Natural killer cell (primary cell): ENCODE measurements around the gene KLHL36. TPM values are rescaled to one million over a fixed set of nuclear protein-coding genes. Genes with fewer than 3 reads are reported as not detected.

Experiments used
- ATAC-seq, 3 donors: fragments of 150-1000 bp in 2 of 3; fragments of 200-7000 bp in 1 of 3; cut with Tn5 transposase; 1 replicate in 1 of 3; 2 replicates in 2 of 3; pipeline ENCODE4 v1.10.0; 2021; ENCODE audit warnings: mild to moderate bottlenecking in 2 of 3, moderate library complexity in 2 of 3
- DNase-seq, 2 donors: peaks; one replicate each; pipeline versions ENCODE4 v3.0.0 to v3.0.0-alpha.2; 2013 to 2021; ENCODE audit warnings: mixed read lengths in 1 of 2
- H3K27ac ChIP-seq: one replicate; pipeline ENCODE4 v1.5.1; 2013; ENCODE audit warnings: mild to moderate bottlenecking, low read length
- H3K27me3 ChIP-seq: one replicate; pipeline ENCODE4 v1.6.1; 2013; ENCODE audit warnings: low read length; ENCODE audit not compliant: control insufficient read depth, insufficient read depth
- H3K36me3 ChIP-seq: one replicate; pipeline ENCODE4 v1.6.1; 2013; ENCODE audit warnings: low read length; ENCODE audit not compliant: control insufficient read depth, insufficient read depth
- H3K4me1 ChIP-seq: one replicate; pipeline ENCODE4 v1.6.1; 2013; ENCODE audit warnings: low read length; ENCODE audit not compliant: control insufficient read depth, insufficient read depth
- H3K4me3 ChIP-seq: one replicate; pipeline ENCODE4 v1.5.1; 2013; ENCODE audit warnings: low read length
- H3K9me3 ChIP-seq: one replicate; pipeline ENCODE4 v1.6.1; 2013; ENCODE audit warnings: low read length; ENCODE audit not compliant: control insufficient read depth, insufficient read depth
- H3K27ac Mint-ChIP-seq, 2 donors: one replicate each; pipeline ENCODE4 v1.8.0; 2022; ENCODE audit warnings: mild to moderate bottlenecking in 2 of 2, mixed read lengths in 2 of 2, moderate library complexity in 1 of 2
- H3K27me3 Mint-ChIP-seq, 2 donors: one replicate each; pipeline ENCODE4 v1.8.0; 2022; ENCODE audit warnings: low read depth in 2 of 2, mixed read lengths in 2 of 2
- H3K36me3 Mint-ChIP-seq: one replicate; pipeline ENCODE4 v1.8.0; 2022; ENCODE audit warnings: mixed read lengths
- H3K4me1 Mint-ChIP-seq, 2 donors: one replicate each; pipeline ENCODE4 v1.8.0; 2022; ENCODE audit warnings: mixed read lengths in 2 of 2
- H3K4me3 Mint-ChIP-seq: one replicate; pipeline ENCODE4 v1.8.0; 2022; ENCODE audit warnings: mild to moderate bottlenecking, moderate library complexity, mixed read lengths
- H3K9me3 Mint-ChIP-seq, 2 donors: one replicate each; pipeline ENCODE4 v1.8.0; 2022; ENCODE audit warnings: mixed read lengths in 2 of 2
- CTCF ChIP-seq: fragments of 200-600 bp; IDR thresholded peaks from one replicate; pipeline ENCODE4 v1.8.0; 2022; ENCODE audit warnings: antibody characterized with exemption
- WGBS: methylation state at CpG from one replicate; pipeline ENCODE4 v1.1.7; 2013; ENCODE audit warnings: missing lambda C conversion rate; ENCODE audit not compliant: insufficient coverage; 5-methylcytosine and 5-hydroxymethylcytosine counted together
- intact Hi-C: fragments of 100-400 bp; cut with micrococcal nuclease; formaldehyde crosslinking; loops from one replicate; pipeline ENCODE4 v1.14.2; 2022
- total RNA-seq, 4 donors: library from RNA; stranded (reverse); fragments of 120-200 nt in 1 of 4; gene quantifications; one replicate each; pipeline versions ENCODE4 v1.2.3 to v1.2.4, GENCODE V29; 2013 to 2022

KLHL36 gene
- total RNA-seq, 3 donors from 2014 or later (not counting 1 experiment from before 2014, with no cell fraction given): 47.2 to 62.3 (median 60.5) TPM

DNA sequence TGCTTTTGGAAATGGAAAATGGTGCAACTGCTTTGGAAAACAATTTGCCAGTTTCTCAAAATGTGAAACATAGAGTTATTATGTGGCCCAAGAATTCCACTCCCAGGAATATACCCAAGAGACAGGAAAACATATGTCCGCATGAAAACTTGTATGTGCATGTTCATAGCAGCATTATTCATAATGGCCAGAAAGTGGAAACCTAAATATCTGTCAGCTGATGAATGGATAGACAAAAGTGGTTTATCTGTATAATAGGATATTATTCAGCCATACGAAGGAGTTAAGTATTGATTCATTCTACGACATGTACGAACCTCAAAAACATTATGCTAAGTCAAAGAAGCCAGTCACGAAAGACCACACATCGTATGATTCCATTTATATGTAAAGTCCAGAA, 22.8 kb upstream of the KLHL36 start:
- Mint-ChIP-seq H3K27ac (no peak overlapping the region), H3K9me3 (no peaks in the 10 kb centered on the region), H3K27me3 (no peaks in the 10 kb centered on the region), H3K4me3 (no peak overlapping the region), H3K4me1 (peaks cover 0 to under 1% of the 10 kb centered on the region in 2 donors), H3K36me3 (no peaks in the 10 kb centered on the region)
- Histone ChIP-seq H3K27ac (no peak overlapping the region), H3K9me3 (no peaks in the 10 kb centered on the region), H3K27me3 (no peaks in the 10 kb centered on the region), H3K4me1 (peaks cover 13% of the 10 kb centered on the region), H3K36me3 (no peaks in the 10 kb centered on the region), H3K4me3 (no peak overlapping the region)
- DNase-seq (no peak), ATAC-seq (no peak)
- intact Hi-C loops: no loop called here
- no peak for TF ChIP-seq CTCF
- WGBS: 98% methylated on average over 6 of the region's 6 CpGs

DNA sequence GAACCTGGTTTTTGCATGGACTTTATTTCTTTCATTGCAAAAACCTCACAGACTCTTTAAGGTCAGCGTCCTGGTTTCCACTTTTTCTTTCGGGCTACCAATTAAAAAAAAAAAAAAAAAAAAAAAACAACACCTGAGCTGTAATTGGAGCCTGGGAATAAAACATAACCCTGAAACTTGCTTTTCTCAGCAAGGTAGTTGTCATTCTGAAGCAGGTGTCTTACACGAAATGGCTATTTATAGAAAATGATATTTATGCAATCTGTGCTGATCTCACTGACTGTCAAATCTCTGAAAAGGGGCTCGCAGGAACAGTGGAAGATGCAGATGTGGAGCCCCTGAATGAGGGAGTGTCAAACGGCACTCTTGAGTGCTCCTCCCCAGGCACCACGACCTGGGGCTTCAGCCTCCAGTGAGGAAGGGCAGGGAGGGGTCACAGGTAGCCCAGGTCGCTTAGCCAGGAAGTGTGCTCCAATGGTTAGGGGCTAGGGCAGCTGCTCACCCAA, 20.0 kb upstream of the KLHL36 start:
- Mint-ChIP-seq H3K9me3 (no peaks in the 10 kb centered on the region), H3K4me3 (no peak overlapping the region), H3K27ac (no peak overlapping the region), H3K4me1 (peaks cover 15 to 18% of the 10 kb centered on the region in 2 donors), H3K27me3 (no peaks in the 10 kb centered on the region), H3K36me3 (no peaks in the 10 kb centered on the region)
- Histone ChIP-seq H3K36me3 (no peaks in the 10 kb centered on the region), H3K27me3 (no peaks in the 10 kb centered on the region), H3K27ac (no peak overlapping the region), H3K9me3 (no peaks in the 10 kb centered on the region), H3K4me1 (peaks cover 27% of the 10 kb centered on the region), H3K4me3 (no peak overlapping the region)
- intact Hi-C loops: no loop called here
- no peak for ATAC-seq
- WGBS: 74% methylated on average over 6 of the region's 7 CpGs
- no peak for DNase-seq
- no peak for TF ChIP-seq CTCF

DNA sequence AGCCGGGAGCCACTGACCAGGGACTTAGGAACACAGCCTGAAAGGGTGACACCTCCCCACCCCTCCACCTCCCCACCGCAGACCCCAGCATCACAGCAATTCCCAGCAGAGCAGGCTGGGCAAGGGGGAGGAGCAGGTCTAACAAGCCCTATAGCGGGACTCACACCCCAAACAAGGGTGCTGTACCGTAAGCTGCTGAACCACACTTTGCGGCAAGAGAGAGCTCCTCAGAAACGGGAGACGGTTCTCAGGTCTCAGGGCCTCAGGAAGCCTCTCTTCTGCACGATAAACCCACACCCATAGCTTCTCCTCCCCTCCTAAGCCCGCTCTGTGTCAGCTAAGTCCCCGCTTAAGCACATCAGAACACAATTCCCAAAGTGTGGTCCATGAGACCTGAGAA, 18.7 kb upstream of the KLHL36 start:
- H3K36me3 ChIP-seq: no peaks in the 10 kb centered on the region
- Mint-ChIP-seq H3K4me1 (peaks cover 15 to 18% of the 10 kb centered on the region in 2 donors), H3K36me3 (no peaks in the 10 kb centered on the region), H3K27me3 (peaks cover 0 to 4% of the 10 kb centered on the region in 2 donors), H3K9me3 (no peaks in the 10 kb centered on the region), H3K4me3 (no peak overlapping the region), H3K27ac (no peak overlapping the region)
- ATAC-seq (no peak), DNase-seq (no peak)
- no peak for TF ChIP-seq CTCF
- intact Hi-C loops: no loop called here
- no peak overlapping the region for H3K4me3 ChIP-seq
- 86% methylated on average over 10 of the region's 10 CpGs for WGBS
- H3K4me1 ChIP-seq: peaks cover 27% of the 10 kb centered on the region
- H3K27ac ChIP-seq: no peak overlapping the region
- no peaks in the 10 kb centered on the region for H3K9me3 ChIP-seq
- no peaks in the 10 kb centered on the region for H3K27me3 ChIP-seq

- H3K27ac ChIP-seq: no peak overlapping the region
- no peak overlapping the region for H3K27ac Mint-ChIP-seq
- intact Hi-C loops: no loop called here
- no peaks in the 10 kb centered on the region for H3K9me3 Mint-ChIP-seq
- H3K4me1 Mint-ChIP-seq: peaks cover 15 to 18% of the 10 kb centered on the region in 2 donors
- H3K9me3 ChIP-seq: no peaks in the 10 kb centered on the region
- 98% methylated on average over 4 of the region's 5 CpGs for WGBS
- H3K36me3 ChIP-seq: no peaks in the 10 kb centered on the region
- H3K4me3 ChIP-seq: no peak overlapping the region
- H3K4me3 Mint-ChIP-seq: no peak overlapping the region
- ATAC-seq (no peak), DNase-seq (no peak)
- H3K4me1 ChIP-seq: peaks cover 27% of the 10 kb centered on the region
- H3K36me3 Mint-ChIP-seq: no peaks in the 10 kb centered on the region
- no peak for TF ChIP-seq CTCF
- no peaks in the 10 kb centered on the region for H3K27me3 ChIP-seq
- H3K27me3 Mint-ChIP-seq: peaks cover 0 to 4% of the 10 kb centered on the region in 2 donors
These were observed 18.3 kb upstream of the KLHL36 start for GRCh38 chr16:84630009-84630408.
